ENCODE results near the gene KIR3DL1.
"Not testable (repeated sequence)": the region's sequence is repeated elsewhere in the genome, so short reads cannot be mapped to it uniquely, and the experiment has no call there.

KIR3DL1 gene

GRCh38 chr19:54837522-54837921, 21.3 kb downstream of the KIR3DL1 start:
- H3K27me3 ChIP-seq (replicated peaks); DNase-seq; H3K27ac ChIP-seq; H3K36me3 ChIP-seq (replicated peaks); H3K4me3 ChIP-seq (ENCODE audit: low read depth, low read length); in situ Hi-C loops (cut with HindIII; ENCODE audit: low pct_ligation_motif_present, low sequenced_read_pairs): not testable (repeated sequence)

- in situ Hi-C loops (cut with HindIII; ENCODE audit: low pct_ligation_motif_present, low sequenced_read_pairs); H3K27me3 ChIP-seq (replicated peaks); H3K4me3 ChIP-seq (ENCODE audit: low read depth, low read length); H3K27ac ChIP-seq; DNase-seq; H3K36me3 ChIP-seq (replicated peaks): not testable (repeated sequence)
These were observed 26.9 kb downstream of the KIR3DL1 start for GRCh38 chr19:54843171-54843570.

GRCh38 chr19:54850061-54850640, 33.9 kb downstream of the KIR3DL1 start, which contains the start of gene KIR3DL2:
KIR3DL2 (plus strand) TSS chr19:54850443; CDS start chr19:54850476, 33 bp downstream.
- not testable (repeated sequence) for DNase-seq

GRCh38 chr19:54850930-54851329, 34.7 kb downstream of the KIR3DL1 start:
- in situ Hi-C loops (cut with HindIII; ENCODE audit: low pct_ligation_motif_present, low sequenced_read_pairs), result no loop called here
- no peaks in the 10 kb centered on the region for H3K36me3 ChIP-seq (replicated peaks)
- H3K27ac ChIP-seq, result no peak overlapping the region
- H3K27me3 ChIP-seq (replicated peaks), result no peaks in the 10 kb centered on the region
- H3K4me3 ChIP-seq (ENCODE audit: low read depth, low read length), result no peak overlapping the region
- no peak for DNase-seq
- TF ChIP-seq CTCF (IDR thresholded peaks at IDR 0.05; ENCODE audit: low read depth, low read length, missing control alignments), result no peak

More at GRCh38 chr19:54850061-54850640, 33.9 kb downstream of the KIR3DL1 start, which contains the start of gene KIR3DL2:
- in situ Hi-C loops (cut with HindIII; ENCODE audit: low pct_ligation_motif_present, low sequenced_read_pairs); H3K4me3 ChIP-seq (ENCODE audit: low read depth, low read length); H3K36me3 ChIP-seq (replicated peaks); H3K27ac ChIP-seq; H3K27me3 ChIP-seq (replicated peaks): not testable (repeated sequence)

- no peak overlapping the region for H3K4me3 ChIP-seq (ENCODE audit: low read depth, low read length)
- TF ChIP-seq CTCF (IDR thresholded peaks at IDR 0.05; ENCODE audit: low read depth, low read length, missing control alignments), result no peak
- no peak for DNase-seq
- in situ Hi-C loops (cut with HindIII; ENCODE audit: low pct_ligation_motif_present, low sequenced_read_pairs), result no loop called here
- no peaks in the 10 kb centered on the region for H3K27me3 ChIP-seq (replicated peaks)
- H3K27ac ChIP-seq, result no peak overlapping the region
- H3K36me3 ChIP-seq (replicated peaks), result no peaks in the 10 kb centered on the region
These were observed 35.1 kb downstream of the KIR3DL1 start for GRCh38 chr19:54851353-54851752.

GRCh38 chr19:54855241-54855640, 39.0 kb downstream of the KIR3DL1 start:
- H3K36me3 ChIP-seq (replicated peaks); DNase-seq; in situ Hi-C loops (cut with HindIII; ENCODE audit: low pct_ligation_motif_present, low sequenced_read_pairs); H3K27ac ChIP-seq; H3K27me3 ChIP-seq (replicated peaks); H3K4me3 ChIP-seq (ENCODE audit: low read depth, low read length): not testable (repeated sequence)

GRCh38 chr19:54858476-54858875, 42.2 kb downstream of the KIR3DL1 start:
- H3K36me3 ChIP-seq (replicated peaks); H3K27ac ChIP-seq; H3K4me3 ChIP-seq (ENCODE audit: low read depth, low read length); DNase-seq; in situ Hi-C loops (cut with HindIII; ENCODE audit: low pct_ligation_motif_present, low sequenced_read_pairs); H3K27me3 ChIP-seq (replicated peaks): not testable (repeated sequence)

GRCh38 chr19:54859421-54859820, 43.2 kb downstream of the KIR3DL1 start:
- H3K4me3 ChIP-seq (ENCODE audit: low read depth, low read length); DNase-seq; H3K27ac ChIP-seq; in situ Hi-C loops (cut with HindIII; ENCODE audit: low pct_ligation_motif_present, low sequenced_read_pairs); H3K36me3 ChIP-seq (replicated peaks); H3K27me3 ChIP-seq (replicated peaks): not testable (repeated sequence)

- DNase-seq; H3K4me3 ChIP-seq (ENCODE audit: low read depth, low read length); H3K27me3 ChIP-seq (replicated peaks); in situ Hi-C loops (cut with HindIII; ENCODE audit: low pct_ligation_motif_present, low sequenced_read_pairs); H3K27ac ChIP-seq; H3K36me3 ChIP-seq (replicated peaks): not testable (repeated sequence)
These were observed 47.2 kb downstream of the KIR3DL1 start for GRCh38 chr19:54863459-54863858.

Data from brain microvascular endothelial cell (primary cell).